Amniotic epithelial cell (primary cell): ENCODE results near the gene DNAJC28.
"Not testable (repeated sequence)": the region's sequence is repeated elsewhere in the genome, so short reads cannot be mapped to it uniquely, and the experiment has no call there.

Experiments
- DNase-seq: peaks from one replicate; pipeline ENCODE4 v3.0.0-alpha.2; 2010; ENCODE audit warnings: low read depth

The DNAJC28 gene

GRCh38 chr21:33491373-33492102 is at the start of gene DNAJC28:
DNAJC28 (minus strand) TSS chr21:33491716; CDS start chr21:33489393, 2,323 bp downstream.
- DNase-seq = peak; percentile 81

GRCh38 chr21:33541105-33541711 is 49.7 kb upstream of the DNAJC28 start:
- DNase-seq = peak; percentile 29

- no peak for DNase-seq
Measured at GRCh38 chr21:33540711-33541104, 49.2 kb upstream of the DNAJC28 start.

- DNase-seq = peak; percentile 85
Measured at GRCh38 chr21:33539616-33540015, 48.1 kb upstream of the DNAJC28 start.

- DNase-seq = no peak
Measured at GRCh38 chr21:33537212-33537611, 45.7 kb upstream of the DNAJC28 start.

- no peak for DNase-seq
Measured at GRCh38 chr21:33531007-33531406, 39.5 kb upstream of the DNAJC28 start.

GRCh38 chr21:33522953-33523349 is 31.4 kb upstream of the DNAJC28 start:
- DNase-seq = no peak

- DNase-seq = no peak
Measured at GRCh38 chr21:33522297-33522952, 30.9 kb upstream of the DNAJC28 start.

- no peak for DNase-seq
Measured at GRCh38 chr21:33518899-33519298, 27.4 kb upstream of the DNAJC28 start.

- DNase-seq = peak; percentile 57
Measured at GRCh38 chr21:33514229-33514628, 22.7 kb upstream of the DNAJC28 start.

- no peak for DNase-seq
Measured at GRCh38 chr21:33512481-33512880, 21.0 kb upstream of the DNAJC28 start.

GRCh38 chr21:33511639-33512038 is 20.1 kb upstream of the DNAJC28 start:
- no peak for DNase-seq

- no peak for DNase-seq
Measured at GRCh38 chr21:33510826-33511225, 19.3 kb upstream of the DNAJC28 start.

- not testable (repeated sequence) for DNase-seq
Measured at GRCh38 chr21:33507003-33507402, 15.5 kb upstream of the DNAJC28 start.

GRCh38 chr21:33505833-33506232 is 14.3 kb upstream of the DNAJC28 start:
- no peak for DNase-seq

- DNase-seq = no peak
Measured at GRCh38 chr21:33496345-33496744, 4.8 kb upstream of the DNAJC28 start.

- DNase-seq = no peak
Measured at GRCh38 chr21:33495743-33496142, 4.2 kb upstream of the DNAJC28 start.

- no peak for DNase-seq
Measured at GRCh38 chr21:33493756-33494155, 2.2 kb upstream of the DNAJC28 start.

GRCh38 chr21:33492571-33492970 is 1.1 kb upstream of the DNAJC28 start:
- peak; percentile 60 for DNase-seq

GRCh38 chr21:33490991-33491372 is 534 bp downstream of the DNAJC28 start:
- peak; percentile 9 for DNase-seq

GRCh38 chr21:33488936-33489335 is 2.6 kb downstream of the DNAJC28 start:
- no peak for DNase-seq

GRCh38 chr21:33487996-33488395 is 3.5 kb downstream of the DNAJC28 start:
- DNase-seq = no peak

GRCh38 chr21:33481314-33481943 is 10.1 kb downstream of the DNAJC28 start:
- DNase-seq = no peak
